HTR-8/SVneo (cell line): ENCODE data around the gene PLIN4.
A peak's percentile ranks its signal among the peaks of the same experiment; 100 is the strongest.

Source experiments
- DNase-seq: peaks from one replicate; pipeline ENCODE4 v3.0.0; 2011; ENCODE audit warnings: low spot score, mixed read lengths; ENCODE audit not compliant: insufficient read length
- FAIRE-seq: peaks from 2 replicates; lab custom pipeline; 2011; peaks lifted over from hg19 to GRCh38; lab: Jason Lieb, UNC

Gene PLIN4

GRCh38 chr19:4495471-4495870, 22.8 kb downstream of the PLIN4 start:
- DNase-seq (no peak), FAIRE-seq (no peak)

GRCh38 chr19:4494691-4495064, 23.6 kb downstream of the PLIN4 start:
- no peak for FAIRE-seq

DNA sequence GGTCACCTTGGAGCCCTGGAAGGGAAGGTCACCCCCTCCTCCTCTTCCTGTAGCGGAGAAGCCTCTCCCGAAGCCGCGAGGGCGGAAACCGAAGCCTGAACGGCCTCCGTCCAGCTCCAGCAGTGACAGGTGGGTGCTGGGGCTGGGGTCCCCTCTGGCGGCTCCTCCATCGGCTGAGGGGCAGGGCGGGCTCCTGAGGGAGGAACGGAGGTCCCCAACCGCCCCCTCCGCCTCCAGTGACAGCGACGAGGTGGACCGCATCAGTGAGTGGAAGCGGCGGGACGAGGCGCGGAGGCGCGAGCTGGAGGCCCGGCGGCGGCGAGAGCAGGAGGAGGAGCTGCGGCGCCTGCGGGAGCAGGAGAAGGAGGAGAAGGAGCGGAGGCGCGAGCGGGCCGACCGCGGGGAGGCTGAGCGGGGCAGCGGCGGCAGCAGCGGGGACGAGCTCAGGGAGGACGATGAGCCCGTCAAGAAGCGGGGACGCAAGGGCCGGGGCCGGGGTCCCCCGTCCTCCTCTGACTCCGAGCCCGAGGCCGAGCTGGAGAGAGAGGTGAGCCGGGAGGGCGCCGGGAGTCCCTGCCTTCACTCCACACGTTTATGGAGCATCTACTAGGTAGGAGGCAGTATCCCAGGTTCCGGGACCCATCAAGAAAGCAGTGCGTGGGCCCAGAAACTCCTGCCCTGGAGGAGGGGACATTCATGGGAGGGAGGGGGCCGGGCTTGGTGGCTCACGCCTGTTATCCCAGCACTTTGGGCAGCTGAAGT, 24.2 kb downstream of the PLIN4 start:
- DNase-seq (no peak), FAIRE-seq (no peak)

More at GRCh38 chr19:4494691-4495064, 23.6 kb downstream of the PLIN4 start:
- DNase-seq: no peak

DNA sequence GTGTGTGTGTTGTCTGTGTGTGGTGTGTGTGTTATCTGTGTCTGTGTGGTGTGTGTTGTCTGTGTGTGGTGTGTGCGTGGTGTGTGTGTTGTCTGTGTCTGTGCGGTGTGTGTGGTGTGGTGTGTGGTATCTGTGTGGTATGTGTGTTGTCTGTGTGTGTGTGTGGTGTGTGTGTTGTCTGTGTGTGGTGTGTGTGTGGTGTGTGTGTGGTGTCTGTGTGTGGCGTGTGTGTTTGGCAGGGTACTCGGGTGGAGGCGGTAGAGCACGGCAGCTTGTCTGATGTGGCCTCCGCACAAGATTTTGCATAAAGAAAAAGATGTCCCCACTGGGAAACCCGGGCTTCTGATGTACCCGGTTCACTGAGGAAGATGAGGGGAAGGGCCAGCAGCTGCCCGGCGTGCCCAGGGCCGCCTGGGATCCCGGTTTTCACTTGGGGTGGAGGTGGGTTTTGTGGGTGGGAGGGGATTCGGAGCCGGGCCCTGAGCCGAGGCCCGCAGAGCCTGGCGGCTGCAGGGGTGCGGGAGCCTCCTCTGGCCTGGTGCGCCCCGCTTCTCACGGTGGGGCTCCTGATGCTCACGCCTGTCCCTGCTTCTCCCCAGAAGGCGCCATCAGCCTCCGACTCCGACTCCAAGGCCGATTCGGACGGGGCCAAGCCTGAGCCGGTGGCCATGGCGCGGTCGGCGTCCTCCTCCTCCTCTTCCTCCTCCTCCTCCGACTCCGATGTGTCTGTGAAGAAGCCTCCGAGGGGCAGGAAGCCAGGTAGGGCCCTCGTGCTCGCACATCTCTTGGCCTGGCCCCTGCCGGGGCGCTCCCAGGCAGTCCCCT, 25.0 kb downstream of the PLIN4 start:
- no peak for FAIRE-seq
- DNase-seq: no peak

- FAIRE-seq (peak; percentile 98), DNase-seq (no peak)
Observed at GRCh38 chr19:4492337-4493103, 25.8 kb downstream of the PLIN4 start.

DNA sequence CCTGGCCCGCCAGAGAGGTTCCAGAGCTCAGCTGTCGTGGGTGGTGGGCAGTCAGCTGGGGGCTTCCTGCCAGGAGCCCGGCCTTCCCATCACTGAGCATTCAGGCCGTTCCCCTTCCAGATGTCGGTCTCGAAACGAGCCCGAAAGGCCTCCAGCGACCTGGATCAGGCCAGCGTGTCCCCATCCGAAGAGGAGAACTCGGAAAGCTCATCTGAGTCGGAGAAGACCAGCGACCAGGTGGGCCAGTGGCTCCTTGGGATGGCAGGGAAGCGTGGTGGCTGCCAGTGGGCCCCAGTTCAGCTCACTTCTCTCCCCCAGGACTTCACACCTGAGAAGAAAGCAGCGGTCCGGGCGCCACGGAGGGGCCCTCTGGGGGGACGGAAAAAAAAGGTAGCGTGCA, 26.8 kb downstream of the PLIN4 start:
- DNase-seq: no peak
- no peak for FAIRE-seq

DNA sequence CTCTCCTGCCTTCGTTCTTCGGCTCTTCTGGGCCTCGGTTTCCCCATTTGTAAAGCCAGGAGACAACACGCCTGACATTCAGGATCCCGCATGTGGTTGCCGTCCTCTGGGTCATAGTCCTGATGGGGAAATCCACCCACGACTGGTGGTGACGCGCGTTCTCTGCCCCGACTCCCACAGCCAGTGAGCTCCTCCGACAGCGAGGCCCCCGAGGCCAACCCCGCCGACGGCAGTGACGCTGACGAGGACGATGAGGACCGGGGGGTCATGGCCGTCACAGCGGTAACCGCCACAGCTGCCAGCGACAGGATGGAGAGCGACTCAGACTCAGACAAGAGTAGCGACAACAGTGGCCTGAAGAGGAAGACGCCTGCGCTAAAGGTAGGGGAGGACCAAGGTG, 29.8 kb downstream of the PLIN4 start:
- no peak for DNase-seq
- FAIRE-seq: no peak

GRCh38 chr19:4487572-4487971, 30.7 kb downstream of the PLIN4 start:
- FAIRE-seq: no peak
- no peak for DNase-seq

- DNase-seq (no peak), FAIRE-seq (no peak)
Observed at GRCh38 chr19:4483385-4483784, 34.9 kb downstream of the PLIN4 start.

DNA sequence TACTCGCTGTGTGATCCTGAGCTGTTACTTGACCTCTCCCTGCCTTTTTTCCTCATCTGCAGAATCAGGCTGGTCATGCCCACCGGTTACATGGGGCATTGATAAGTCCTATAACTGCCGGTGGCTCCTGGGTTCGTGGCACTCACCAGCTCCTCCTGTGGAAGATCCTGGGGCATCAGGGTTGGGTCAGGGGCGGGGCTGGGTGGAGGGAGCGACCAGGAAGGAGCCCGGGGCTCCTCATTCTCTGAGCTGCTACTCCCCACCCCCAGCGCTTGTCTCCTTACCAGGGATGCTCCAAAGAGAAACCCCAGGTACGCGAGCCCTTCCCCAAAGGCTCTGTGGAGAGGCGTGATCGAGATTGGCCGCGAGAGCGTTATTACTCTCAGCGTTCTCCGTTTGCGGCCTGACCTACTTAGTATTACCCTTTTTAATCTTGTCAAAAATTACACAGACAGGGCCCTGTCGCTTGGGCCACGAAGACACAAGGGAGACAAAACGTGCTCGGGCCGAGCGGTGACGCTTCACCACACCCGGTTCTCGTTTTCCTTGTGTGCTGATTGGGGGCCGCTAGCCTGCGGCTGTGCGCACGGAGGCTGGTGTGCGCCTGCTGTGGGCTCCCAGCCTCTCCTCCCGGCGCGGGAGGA, 35.4 kb downstream of the PLIN4 start:
- no peak for FAIRE-seq

GRCh38 chr19:4477034-4477801, 41.1 kb downstream of the PLIN4 start:
- DNase-seq (no peak), FAIRE-seq (no peak)

More for the DNA sequence above, 35.4 kb downstream of the PLIN4 start:
- no peak for DNase-seq

DNA sequence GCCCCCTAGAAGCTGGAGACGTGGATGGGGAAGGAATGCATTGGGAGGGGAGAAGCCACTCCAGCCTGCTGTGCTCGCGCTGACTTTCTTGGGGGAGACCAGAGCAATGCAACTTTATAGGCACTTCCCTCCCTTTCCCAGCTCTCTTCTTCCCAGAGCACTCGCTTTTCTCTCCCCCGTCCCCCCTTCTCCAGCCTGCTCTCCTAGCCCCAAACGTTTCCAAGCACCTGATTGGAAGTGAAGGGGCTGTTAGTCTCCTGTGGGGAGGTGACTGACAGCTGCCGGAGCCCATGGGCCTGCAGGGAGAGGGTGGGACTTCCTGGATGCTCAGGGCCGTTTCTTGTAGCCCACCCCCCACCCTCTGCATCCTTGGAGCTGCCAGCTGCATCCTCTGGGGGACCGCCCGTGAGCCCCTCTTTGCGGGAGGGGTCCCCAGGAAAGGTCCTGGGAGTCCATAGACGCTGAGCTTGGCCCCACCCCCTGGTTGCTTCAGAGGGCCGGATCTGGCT, 43.7 kb downstream of the PLIN4 start:
- DNase-seq: peak; percentile 83
- no peak for FAIRE-seq

GRCh38 chr19:4473763-4474513, 44.3 kb downstream of the PLIN4 start:
- DNase-seq: no peak
- no peak for FAIRE-seq

GRCh38 chr19:4473011-4473762, 45.1 kb downstream of the PLIN4 start:
- FAIRE-seq (no peak), DNase-seq (no peak)

DNA sequence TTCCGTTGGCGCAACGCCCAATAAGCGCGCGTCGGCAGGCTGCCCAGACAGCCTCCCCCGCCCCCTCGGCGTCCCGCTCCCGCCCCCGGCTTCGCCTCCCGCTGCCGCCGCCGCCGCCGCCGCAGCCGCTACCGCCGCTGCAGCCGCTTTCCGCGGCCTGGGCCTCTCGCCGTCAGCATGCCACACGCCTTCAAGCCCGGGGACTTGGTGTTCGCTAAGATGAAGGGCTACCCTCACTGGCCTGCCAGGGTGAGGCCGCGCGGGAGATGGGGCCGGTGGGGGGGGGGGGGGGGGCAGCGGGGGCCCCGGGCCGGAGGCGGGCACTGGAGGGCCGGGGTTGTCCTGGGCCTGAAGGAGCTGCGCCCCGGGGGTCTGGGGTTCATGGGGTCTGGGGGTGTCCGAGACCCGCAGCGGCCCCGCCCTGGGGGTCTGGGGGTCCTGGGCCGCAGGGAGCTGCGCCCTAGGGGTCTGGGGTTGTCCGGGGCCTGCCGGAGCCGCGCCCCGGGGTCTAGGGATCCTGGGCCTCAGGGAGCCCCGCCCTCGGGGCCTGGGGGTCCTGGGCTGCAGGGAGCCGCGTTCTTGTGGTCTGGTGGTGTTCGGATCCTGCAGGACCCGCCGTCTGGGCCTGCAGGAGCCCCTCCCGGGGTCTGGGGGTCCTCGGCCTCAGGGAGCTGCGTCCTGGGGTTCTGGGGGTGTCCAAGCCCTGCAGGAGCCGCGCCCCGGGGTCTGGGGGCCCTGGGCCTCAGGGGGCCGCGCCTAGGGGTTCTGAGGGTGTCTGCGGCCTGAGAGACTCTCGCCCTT, 45.9 kb downstream of the PLIN4 start, which contains the start of gene HDGFL2:
HDGFL2 (plus strand) TSS at position 124 of the 801 bp plus-strand sequence; CDS start at position 178, 54 bp downstream.
- FAIRE-seq: no peak
- no peak for DNase-seq

DNA sequence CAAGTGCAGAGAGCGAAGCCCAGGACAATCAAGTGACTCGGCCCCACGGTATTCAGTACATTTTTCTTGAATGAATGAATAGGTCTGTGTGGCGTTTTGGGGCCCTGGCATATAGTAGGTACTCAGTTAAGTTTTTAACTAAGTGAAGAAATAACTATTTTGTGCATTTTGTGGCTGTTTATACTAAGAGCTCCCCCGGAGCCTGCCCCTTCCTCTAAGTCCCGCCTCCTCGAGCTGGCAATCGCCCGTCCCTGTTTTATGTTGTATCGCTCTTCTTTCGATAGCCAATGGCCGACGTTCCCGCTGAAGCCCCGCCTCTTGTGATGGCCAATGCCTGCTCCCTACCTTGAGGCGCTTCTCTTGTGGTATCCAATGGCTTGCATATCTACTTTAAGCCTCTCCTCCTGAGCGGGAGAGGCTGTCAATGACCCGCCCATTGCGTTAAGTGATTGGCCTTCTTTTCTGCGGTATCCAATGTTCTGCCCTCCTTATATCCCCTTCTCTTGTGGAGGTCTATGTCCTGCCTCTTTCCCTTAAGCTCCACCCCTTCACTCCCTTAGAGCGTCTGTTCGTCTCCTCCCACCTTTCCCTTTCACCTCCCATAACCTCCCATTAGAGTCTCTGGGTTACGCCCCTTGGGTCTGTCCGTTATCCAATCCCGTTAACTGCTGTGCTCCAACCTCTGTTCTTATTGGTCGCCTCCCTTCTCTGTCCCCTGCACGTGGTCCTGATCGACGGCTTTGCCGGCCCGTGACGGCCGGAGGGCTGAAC, 46.7 kb downstream of the PLIN4 start:
- DNase-seq (peak; percentile 95), FAIRE-seq (peak; percentile 97)
